ENCODE data around the gene ASAP2.

DNA sequence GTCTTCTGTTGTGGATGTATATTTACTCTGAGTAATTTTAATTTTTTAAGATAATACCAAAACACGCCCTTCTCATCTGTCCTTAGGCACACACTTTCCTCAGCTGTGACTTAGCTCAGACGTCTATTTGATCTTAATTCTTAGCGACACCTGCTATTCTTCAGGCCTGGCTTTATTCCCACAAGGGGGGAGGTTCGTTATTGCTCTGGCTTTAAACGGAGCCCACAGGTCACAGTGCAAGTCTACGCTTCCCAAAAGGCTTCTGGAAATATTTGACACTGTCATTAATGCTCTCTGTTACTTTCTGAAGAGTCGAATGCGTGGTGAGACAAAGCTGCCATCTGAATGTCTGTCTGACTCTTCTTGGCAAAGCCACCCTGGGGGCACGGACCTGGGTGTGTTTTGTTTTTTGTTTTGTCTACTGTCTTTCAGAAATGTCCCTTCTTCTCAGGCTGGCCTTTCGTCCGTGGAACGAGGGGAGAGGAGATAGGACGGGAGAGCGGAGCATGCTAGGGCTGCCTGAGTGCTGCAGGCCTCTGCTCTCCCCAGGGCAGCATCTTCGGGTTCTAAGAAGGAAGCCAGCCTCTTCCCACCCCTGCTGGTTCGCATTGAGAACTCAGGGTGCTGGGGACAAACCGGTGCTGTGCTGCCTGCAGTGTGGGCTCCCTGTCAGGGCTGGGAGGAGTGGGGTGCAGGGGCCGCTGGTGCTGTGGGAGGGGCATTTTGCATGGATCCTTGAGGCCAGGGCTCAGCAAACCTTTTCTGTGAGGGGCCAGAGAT, 61.9 kb downstream of the ASAP2 start:
- TF ChIP-seq, protein P1, sequence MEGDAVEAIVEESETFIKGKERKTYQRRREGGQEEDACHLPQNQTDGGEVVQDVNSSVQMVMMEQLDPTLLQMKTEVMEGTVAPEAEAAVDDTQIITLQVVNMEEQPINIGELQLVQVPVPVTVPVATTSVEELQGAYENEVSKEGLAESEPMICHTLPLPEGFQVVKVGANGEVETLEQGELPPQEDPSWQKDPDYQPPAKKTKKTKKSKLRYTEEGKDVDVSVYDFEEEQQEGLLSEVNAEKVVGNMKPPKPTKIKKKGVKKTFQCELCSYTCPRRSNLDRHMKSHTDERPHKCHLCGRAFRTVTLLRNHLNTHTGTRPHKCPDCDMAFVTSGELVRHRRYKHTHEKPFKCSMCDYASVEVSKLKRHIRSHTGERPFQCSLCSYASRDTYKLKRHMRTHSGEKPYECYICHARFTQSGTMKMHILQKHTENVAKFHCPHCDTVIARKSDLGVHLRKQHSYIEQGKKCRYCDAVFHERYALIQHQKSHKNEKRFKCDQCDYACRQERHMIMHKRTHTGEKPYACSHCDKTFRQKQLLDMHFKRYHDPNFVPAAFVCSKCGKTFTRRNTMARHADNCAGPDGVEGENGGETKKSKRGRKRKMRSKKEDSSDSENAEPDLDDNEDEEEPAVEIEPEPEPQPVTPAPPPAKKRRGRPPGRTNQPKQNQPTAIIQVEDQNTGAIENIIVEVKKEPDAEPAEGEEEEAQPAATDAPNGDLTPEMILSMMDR (IDR thresholded peaks at IDR 0.05), result no peak
- TF ChIP-seq ZNF138 (CRISPR knock-in tag; conservative IDR thresholded peaks at IDR 0.05) (no peak), ATF1 (CRISPR knock-in tag; IDR thresholded peaks at IDR 0.05) (no peak), FOXJ3 (CRISPR knock-in tag; IDR thresholded peaks at IDR 0.05; ENCODE audit: borderline replicate concordance) (no peak), ZNF121 (CRISPR knock-in tag; IDR thresholded peaks at IDR 0.05) (no peak), ZNF416 (CRISPR knock-in tag; IDR thresholded peaks at IDR 0.05) (no peak), ETV6 (CRISPR knock-in tag; IDR thresholded peaks at IDR 0.05) (no peak)
- TF ChIP-seq, protein P2, sequence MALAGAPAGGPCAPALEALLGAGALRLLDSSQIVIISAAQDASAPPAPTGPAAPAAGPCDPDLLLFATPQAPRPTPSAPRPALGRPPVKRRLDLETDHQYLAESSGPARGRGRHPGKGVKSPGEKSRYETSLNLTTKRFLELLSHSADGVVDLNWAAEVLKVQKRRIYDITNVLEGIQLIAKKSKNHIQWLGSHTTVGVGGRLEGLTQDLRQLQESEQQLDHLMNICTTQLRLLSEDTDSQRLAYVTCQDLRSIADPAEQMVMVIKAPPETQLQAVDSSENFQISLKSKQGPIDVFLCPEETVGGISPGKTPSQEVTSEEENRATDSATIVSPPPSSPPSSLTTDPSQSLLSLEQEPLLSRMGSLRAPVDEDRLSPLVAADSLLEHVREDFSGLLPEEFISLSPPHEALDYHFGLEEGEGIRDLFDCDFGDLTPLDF (CRISPR knock-in tag; IDR thresholded peaks at IDR 0.05), result no peak
- TF ChIP-seq, protein P3, sequence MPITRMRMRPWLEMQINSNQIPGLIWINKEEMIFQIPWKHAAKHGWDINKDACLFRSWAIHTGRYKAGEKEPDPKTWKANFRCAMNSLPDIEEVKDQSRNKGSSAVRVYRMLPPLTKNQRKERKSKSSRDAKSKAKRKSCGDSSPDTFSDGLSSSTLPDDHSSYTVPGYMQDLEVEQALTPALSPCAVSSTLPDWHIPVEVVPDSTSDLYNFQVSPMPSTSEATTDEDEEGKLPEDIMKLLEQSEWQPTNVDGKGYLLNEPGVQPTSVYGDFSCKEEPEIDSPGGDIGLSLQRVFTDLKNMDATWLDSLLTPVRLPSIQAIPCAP (CRISPR knock-in tag; IDR thresholded peaks at IDR 0.05), result no peak
- TF ChIP-seq, protein P4, sequence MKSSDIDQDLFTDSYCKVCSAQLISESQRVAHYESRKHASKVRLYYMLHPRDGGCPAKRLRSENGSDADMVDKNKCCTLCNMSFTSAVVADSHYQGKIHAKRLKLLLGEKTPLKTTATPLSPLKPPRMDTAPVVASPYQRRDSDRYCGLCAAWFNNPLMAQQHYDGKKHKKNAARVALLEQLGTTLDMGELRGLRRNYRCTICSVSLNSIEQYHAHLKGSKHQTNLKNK (CRISPR knock-in tag; IDR thresholded peaks at IDR 0.05), result no peak

Measured in WTC11 (cell line).